AG09319 (cell line): ENCODE measurements around the gene LSM2.
"Not testable (repeated sequence)": the region's sequence is repeated elsewhere in the genome, so short reads cannot be mapped to it uniquely, and the experiment has no call there.

Experiments
- DNase-seq: peaks from one replicate; pipeline ENCODE4 v3.0.0-alpha.2; 2010; ENCODE audit warnings: low read depth; ENCODE audit errors: extremely low read depth
- TF ChIP-seq, protein P1 (sequence below): IDR thresholded peaks from 2 replicates; pipeline ENCODE4 v1.5.1; 2011; ENCODE audit warnings: low read depth, mild to moderate bottlenecking, inconsistent platforms, low read length, moderate library complexity

Gene LSM2

GRCh38 chr6:31822036-31822821 is 15.5 kb upstream of the LSM2 start:
- TF ChIP-seq, protein P1, sequence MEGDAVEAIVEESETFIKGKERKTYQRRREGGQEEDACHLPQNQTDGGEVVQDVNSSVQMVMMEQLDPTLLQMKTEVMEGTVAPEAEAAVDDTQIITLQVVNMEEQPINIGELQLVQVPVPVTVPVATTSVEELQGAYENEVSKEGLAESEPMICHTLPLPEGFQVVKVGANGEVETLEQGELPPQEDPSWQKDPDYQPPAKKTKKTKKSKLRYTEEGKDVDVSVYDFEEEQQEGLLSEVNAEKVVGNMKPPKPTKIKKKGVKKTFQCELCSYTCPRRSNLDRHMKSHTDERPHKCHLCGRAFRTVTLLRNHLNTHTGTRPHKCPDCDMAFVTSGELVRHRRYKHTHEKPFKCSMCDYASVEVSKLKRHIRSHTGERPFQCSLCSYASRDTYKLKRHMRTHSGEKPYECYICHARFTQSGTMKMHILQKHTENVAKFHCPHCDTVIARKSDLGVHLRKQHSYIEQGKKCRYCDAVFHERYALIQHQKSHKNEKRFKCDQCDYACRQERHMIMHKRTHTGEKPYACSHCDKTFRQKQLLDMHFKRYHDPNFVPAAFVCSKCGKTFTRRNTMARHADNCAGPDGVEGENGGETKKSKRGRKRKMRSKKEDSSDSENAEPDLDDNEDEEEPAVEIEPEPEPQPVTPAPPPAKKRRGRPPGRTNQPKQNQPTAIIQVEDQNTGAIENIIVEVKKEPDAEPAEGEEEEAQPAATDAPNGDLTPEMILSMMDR = no peak
- peak; percentile 79 for DNase-seq

DNA sequence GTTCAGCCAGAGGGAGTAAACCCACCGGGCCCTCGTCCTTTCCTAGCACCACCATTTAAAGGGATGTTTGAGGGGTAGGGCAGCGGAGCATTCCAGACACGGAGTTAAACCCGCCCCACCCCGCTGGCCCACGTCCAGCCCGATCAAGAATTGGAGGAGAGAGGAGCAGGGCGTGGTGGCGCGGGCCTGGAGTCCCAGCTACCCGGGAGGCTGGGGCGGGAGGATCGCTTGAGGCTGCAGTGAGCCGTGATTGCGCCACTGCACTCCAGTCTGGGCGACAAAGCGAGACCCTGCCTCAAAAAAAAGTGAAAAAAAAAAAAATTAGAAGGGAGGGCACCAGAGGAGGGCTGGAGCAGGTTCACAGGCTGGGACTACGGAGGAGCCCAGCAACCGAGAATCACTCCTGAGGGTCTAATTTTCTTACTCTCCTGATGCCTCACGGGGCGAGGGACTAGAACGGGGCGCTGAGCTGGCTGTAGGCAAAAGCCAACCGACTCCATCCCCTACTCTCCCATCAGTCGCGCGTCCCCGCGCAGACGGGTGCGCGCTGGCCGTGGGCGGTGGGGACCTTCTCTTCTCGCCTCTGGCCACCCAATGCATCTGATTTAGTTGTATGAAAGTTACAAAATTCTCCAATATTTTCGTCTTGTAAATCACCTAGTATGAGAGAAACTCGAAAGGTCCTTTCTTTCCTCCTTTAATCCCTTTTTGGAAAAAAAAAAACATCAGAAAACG is 14.7 kb upstream of the LSM2 start:
- TF ChIP-seq, protein P1 = no peak
- DNase-seq = no peak

GRCh38 chr6:31820399-31820798 is 13.6 kb upstream of the LSM2 start:
- DNase-seq = not testable (repeated sequence)

DNA sequence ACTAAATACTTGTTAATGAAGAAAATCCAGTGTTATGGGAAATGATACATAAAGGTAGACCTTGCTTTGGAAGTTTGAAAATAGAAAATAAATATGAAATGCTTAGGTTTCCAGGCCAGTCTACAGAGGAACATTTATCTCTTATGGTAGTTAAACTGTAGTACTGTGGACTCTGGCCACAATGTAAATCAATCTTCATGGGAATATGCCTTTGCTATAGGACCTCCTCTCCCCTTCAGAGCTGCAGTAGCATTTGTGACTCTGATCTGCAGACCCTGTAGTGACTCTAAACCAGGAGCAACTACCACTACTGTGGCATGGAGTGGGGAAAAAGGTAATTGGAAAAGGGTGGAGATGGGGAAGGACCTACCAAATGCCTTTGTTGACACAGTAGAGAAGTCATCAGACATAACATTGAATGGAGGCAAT is 13.1 kb upstream of the LSM2 start:
- no peak for DNase-seq
- TF ChIP-seq, protein P1 = no peak

GRCh38 chr6:31817929-31818511 is 11.3 kb upstream of the LSM2 start:
- DNase-seq = not testable (repeated sequence)

GRCh38 chr6:31817133-31817928 is 10.6 kb upstream of the LSM2 start:
- DNase-seq = not testable (repeated sequence)

DNA sequence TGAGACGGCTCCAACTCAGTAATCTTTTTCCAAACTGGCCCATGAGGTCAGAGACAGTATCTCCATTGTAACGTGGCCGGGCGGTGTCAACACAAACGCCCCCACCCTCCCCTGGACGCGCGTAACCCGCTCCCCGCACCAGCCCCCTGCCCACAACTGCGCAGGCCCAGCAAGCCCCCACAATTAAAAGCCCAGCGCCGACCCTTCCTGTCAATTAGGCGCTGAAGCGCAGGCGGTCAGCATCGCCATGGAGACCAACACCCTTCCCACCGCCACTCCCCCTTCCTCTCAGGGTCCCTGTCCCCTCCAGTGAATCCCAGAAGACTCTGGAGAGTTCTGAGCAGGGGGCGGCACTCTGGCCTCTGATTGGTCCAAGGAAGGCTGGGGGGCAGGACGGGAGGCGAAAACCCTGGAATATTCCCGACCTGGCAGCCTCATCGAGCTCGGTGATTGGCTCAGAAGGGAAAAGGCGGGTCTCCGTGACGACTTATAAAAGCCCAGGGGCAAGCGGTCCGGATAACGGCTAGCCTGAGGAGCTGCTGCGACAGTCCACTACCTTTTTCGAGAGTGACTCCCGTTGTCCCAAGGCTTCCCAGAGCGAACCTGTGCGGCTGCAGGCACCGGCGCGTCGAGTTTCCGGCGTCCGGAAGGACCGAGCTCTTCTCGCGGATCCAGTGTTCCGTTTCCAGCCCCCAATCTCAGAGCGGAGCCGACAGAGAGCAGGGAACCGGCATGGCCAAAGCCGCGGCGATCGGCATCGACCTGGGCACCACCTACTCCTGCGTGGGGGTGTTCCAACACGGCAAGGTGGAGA is 8.5 kb upstream of the LSM2 start, which contains the start of the genes HSPA1A and HSPA1L:
TSS of gene HSPA1A (plus strand) at position 519 of the 814 bp plus-strand sequence. CDS start at position 733, 214 bp downstream.
TSS of gene HSPA1L (minus strand) at position 259 of the 814 bp plus-strand sequence. CDS start 3,311 bp downstream, outside the sequence.
- TF ChIP-seq, protein P1 = no peak
- DNase-seq = peak; percentile 91

- DNase-seq = peak; percentile 97
- TF ChIP-seq, protein P1 = no peak
Measured at GRCh38 chr6:31814677-31815024, 7.9 kb upstream of the LSM2 start.
